ENCODE results near the gene SLC9A4.
A peak's percentile ranks its signal among the peaks of the same experiment; 100 is the strongest.

SLC9A4 gene

GRCh38 chr2:102481931-102482330 lies 8.9 kb downstream of the SLC9A4 start:
- no peak for TF ChIP-seq CTCF (IDR thresholded peaks at IDR 0.05; ENCODE audit: low read depth, low read length, missing control alignments)
- in situ Hi-C loops (cut with HindIII; ENCODE audit: low sequenced_read_pairs), result loop anchor here (25.0 kb wide), 1 partner anchor 105 kb away; no protein-coding TSS in a partner anchor
- DNase-seq (ENCODE audit: low read depth), result no peak
- no peak overlapping the region for H3K4me3 ChIP-seq (ENCODE audit: low read depth, low read length)

DNA sequence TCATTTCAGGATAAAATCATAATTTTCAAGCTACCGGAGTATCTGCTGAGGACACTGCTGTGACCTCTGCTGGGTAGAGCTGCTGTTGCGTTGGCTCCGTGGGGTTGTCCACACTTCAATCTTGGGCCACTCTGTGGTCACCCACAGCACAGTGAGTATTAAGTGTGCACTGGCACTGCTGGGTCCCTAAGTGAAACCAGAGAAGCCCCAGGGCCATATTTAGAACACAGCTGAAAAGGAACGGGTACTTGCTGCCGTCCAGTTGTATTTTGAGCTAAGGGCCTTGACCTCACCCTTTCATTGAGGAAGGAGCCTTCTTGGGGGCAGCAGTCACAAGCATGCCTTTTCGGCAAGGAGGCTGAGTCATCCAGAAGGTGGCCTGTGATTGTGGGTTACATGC lies 10.1 kb downstream of the SLC9A4 start:
- H3K4me3 ChIP-seq (ENCODE audit: low read depth, low read length), result no peak overlapping the region
- in situ Hi-C loops (cut with HindIII; ENCODE audit: low sequenced_read_pairs), result loop anchor here (25.0 kb wide), 1 partner anchor 104 kb away; no protein-coding TSS in a partner anchor
- TF ChIP-seq CTCF (IDR thresholded peaks at IDR 0.05; ENCODE audit: low read depth, low read length, missing control alignments), result no peak
- DNase-seq (ENCODE audit: low read depth), result no peak

DNA sequence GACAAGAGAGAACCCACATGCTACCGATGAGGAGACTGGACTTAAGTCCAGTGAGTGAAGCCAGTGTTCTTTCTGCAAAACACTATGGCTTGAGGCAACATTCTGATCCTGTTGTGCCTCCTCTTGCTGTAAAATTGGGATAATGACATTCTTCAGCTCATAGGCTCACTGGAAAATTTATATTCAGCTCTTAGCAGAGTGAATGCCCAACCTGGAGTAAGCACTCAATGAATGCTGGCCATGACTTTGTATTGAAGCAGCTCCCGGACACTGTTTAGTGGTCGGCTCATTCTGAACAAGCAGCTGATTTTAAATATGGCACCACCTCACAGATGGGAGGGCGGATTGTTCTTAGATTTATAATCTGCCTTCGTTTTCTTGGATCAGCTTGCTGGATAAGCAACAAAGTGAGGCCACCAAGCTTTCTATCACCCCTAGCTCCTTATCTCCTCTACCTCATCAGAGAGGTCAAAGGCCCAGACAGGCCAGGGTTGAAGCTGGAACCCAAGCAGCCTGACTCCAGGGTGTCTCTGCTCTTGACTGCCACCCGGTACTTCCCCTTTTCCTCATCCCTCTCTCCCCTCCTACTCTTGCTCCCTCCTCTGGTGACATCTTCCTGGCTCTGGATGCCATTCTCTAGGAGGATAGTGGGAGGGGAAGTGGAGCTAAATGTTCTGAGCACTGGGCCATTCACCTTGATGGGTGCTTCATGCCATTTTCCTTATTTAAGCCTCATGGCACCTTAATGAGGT lies 11.5 kb downstream of the SLC9A4 start:
- no peak overlapping the region for H3K4me3 ChIP-seq (ENCODE audit: low read depth, low read length)
- no peak for DNase-seq (ENCODE audit: low read depth)
- TF ChIP-seq CTCF (IDR thresholded peaks at IDR 0.05; ENCODE audit: low read depth, low read length, missing control alignments), result no peak
- in situ Hi-C loops (cut with HindIII; ENCODE audit: low sequenced_read_pairs), result loop anchor here (25.0 kb wide), 1 partner anchor 103 kb away; no protein-coding TSS in a partner anchor

DNA sequence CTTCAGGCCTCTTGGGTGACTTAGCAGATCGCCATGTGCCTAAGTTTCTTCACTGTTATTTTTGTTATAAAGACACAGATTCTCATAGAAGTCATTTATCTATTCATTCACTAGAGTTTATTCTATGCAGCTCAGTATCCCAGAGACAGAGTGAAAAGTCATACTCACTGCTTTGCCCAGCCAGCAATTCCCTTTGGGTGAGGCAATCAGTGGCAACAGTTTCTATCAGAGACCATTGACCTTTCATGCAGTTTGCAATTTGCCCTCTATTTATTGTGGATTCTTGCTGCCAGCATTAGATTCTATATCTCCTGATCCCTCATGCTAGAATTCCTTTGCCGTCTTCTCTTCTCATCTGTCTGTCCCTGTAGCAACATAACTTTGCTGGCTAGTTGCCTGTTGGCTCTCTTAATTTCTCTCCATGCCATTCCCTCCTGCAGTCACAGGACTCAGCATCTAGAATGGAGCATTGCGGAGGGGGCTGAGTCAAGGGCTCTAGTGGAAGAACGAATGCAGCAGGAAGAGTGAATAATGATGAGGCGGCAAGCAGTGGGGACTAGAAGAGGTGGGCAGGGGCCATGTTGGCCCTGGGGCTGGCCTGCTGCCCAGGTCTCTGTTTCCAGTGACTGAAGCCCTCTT lies 12.2 kb downstream of the SLC9A4 start:
- no peak for TF ChIP-seq CTCF (IDR thresholded peaks at IDR 0.05; ENCODE audit: low read depth, low read length, missing control alignments)
- in situ Hi-C loops (cut with HindIII; ENCODE audit: low sequenced_read_pairs), result loop anchor here (25.0 kb wide), 1 partner anchor 102 kb away; no protein-coding TSS in a partner anchor
- no peak for DNase-seq (ENCODE audit: low read depth)
- no peak overlapping the region for H3K4me3 ChIP-seq (ENCODE audit: low read depth, low read length)

- TF ChIP-seq CTCF (IDR thresholded peaks at IDR 0.05; ENCODE audit: low read depth, low read length, missing control alignments), result no peak
- in situ Hi-C loops (cut with HindIII; ENCODE audit: low sequenced_read_pairs), result loop anchor here (25.0 kb wide), 1 partner anchor 100 kb away; no protein-coding TSS in a partner anchor
Observed at GRCh38 chr2:102486941-102487702, 14.1 kb downstream of the SLC9A4 start.

DNA sequence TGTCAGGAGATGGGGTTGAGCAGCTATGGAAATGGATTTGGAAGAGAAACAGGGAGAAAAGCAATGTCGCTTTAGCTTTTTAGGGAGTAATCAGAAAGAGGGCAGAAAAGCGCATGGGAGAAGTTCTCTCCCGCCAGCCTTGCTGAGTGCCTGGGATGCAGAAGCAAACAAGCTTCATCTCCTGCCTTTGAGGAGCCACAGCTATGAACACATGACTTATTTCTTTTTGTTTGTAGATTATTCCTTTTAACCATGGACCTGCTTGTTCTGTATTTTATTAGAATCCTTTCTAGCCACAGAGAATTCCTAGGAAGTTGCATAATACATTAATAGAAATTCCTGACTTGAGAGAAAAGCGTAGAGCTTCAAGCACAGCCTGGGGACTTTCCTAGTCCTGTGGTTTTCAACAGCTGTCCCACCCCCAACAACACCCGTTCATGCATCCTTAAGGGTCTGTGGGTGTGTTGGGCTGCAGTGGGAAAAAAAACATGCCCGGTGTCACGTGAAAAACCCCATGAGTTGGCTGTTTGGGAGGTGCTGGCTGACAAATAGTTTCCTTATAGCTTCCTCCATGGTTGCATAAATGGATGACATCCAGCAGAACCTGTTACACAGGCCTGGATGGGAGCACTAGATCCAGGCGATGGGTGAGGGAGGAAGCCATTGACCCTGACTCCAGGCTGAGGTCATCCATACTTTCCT lies 14.9 kb downstream of the SLC9A4 start:
- in situ Hi-C loops (cut with HindIII; ENCODE audit: low sequenced_read_pairs), result loop anchor here (25.0 kb wide), 1 partner anchor 99 kb away; no protein-coding TSS in a partner anchor
- no peak for TF ChIP-seq CTCF (IDR thresholded peaks at IDR 0.05; ENCODE audit: low read depth, low read length, missing control alignments)
- H3K4me3 ChIP-seq (ENCODE audit: low read depth, low read length), result no peak overlapping the region
- peak; percentile 44 for DNase-seq (ENCODE audit: low read depth)

More at GRCh38 chr2:102486941-102487702, 14.1 kb downstream of the SLC9A4 start:
- DNase-seq (ENCODE audit: low read depth), result no peak
- no peak overlapping the region for H3K4me3 ChIP-seq (ENCODE audit: low read depth, low read length)

Data from astrocyte of the cerebellum (primary cell).